ENCODE measurements around the gene LNP1. TPM values are rescaled to one million over a fixed set of nuclear protein-coding genes. Genes with fewer than 3 reads are reported as not detected.

The LNP1 gene
- total and polyA plus RNA-seq, 2 of the 8 experiments (the other 6 are each of a cell fraction or from before 2014, with no cell fraction given): 6.6 to 8.7 TPM

DNA sequence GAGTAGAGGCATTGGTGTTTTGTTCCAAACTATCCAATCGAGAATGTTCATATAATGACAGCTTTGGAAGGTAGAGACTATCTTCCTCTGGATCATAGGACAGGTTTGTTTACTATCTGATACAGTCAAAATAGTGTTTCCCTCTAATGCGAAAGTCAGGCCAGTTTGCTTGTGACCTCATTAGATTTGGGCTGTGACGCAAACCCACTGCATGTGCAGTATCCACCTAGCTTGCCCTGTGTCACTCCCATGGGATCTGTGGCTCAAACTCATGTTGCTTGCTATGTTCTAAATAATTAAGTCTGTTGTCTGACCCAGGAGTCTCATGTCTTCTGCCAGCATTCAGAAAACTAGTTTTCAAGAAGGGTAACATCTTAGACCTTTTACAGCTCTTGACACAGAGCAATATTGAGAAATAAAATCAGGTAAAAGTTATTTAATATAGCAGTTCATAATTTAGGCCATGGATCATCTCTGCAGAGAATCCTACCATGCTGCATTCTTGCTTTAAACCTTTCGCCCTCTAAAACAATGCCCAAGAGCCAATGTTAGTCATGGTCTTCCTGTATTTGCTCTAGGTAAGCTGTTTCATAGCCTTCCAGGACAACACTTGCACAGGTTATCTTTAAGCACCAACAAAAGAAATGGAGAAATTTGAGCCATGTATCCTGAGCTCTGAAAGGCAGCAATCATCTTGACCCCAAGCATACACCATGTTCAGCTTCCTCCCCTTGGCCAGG, 40.4 kb upstream of the LNP1 start:
- Histone ChIP-seq H3K18ac (ENCODE audit: extremely low read depth, low read length) (no peak overlapping the region), H4K5ac (ENCODE audit: insufficient read length, low read depth, low read length) (no peak overlapping the region), H2BK15ac (ENCODE audit: low read length) (no peak overlapping the region), H3K14ac (ENCODE audit: insufficient read length) (no peak overlapping the region), H3K36me3 (ENCODE audit: control insufficient read depth in 2 of 4, insufficient read depth in 4 of 4, low read length in 3 of 4) (peaks cover 0 to 31% (median 16%) of the 10 kb centered on the region in 4 experiments; a peak in 4 of 8 replicates), H2BK5ac (ENCODE audit: low read depth, low read length) (no peak overlapping the region), H3K27ac (ENCODE audit: low read depth, low read length) (no peak overlapping the region), H2AFZ (ENCODE audit: low read length) (no peak overlapping the region), H3K4me2 (ENCODE audit: insufficient read depth in 1 of 2, low read depth in 2 of 2, low read length in 2 of 2) (no peak overlapping the region), H3K79me2 (ENCODE audit: control insufficient read depth in 1 of 2, insufficient read depth in 2 of 2, low read length in 2 of 2) (no peaks in the 10 kb centered on the region), H4K20me1 (replicated peaks in 1 of 2; ENCODE audit: control insufficient read depth in 1 of 2, insufficient read depth in 2 of 2, low read length in 2 of 2) (no peaks in the 10 kb centered on the region), H3K27me3 (replicated peaks in 1 of 4; ENCODE audit: control insufficient read depth in 3 of 4, extremely low read depth in 1 of 4, insufficient read depth in 3 of 4, low read length in 3 of 4) (no peaks in the 10 kb centered on the region), H4K8ac (ENCODE audit: extremely low read depth, insufficient read depth, low read length) (no peak overlapping the region), H3K23me2 (ENCODE audit: low read depth, low read length) (no peaks in the 10 kb centered on the region), H2BK20ac (ENCODE audit: low read length) (no peak overlapping the region), H2BK120ac (replicated peaks; ENCODE audit: low read depth, low read length) (no peak overlapping the region), H3K4me1 (replicated peaks in 1 of 4; ENCODE audit: control insufficient read depth in 3 of 4, insufficient read depth in 4 of 4, low read length in 3 of 4) (no peaks in the 10 kb centered on the region), H3K4ac (replicated peaks; ENCODE audit: insufficient read length, low read depth, low read length) (no peak overlapping the region), H3K79me1 (ENCODE audit: low read depth, low read length) (no peaks in the 10 kb centered on the region), H3K23ac (ENCODE audit: insufficient read length) (no peak overlapping the region), H3K9ac (replicated peaks in 1 of 4; ENCODE audit: extremely low read depth in 1 of 4, low read depth in 3 of 4, low read length in 3 of 4) (no peak overlapping the region), H3K9me3 (ENCODE audit: insufficient read depth in 2 of 2, low read depth in 1 of 2, low read length in 1 of 2) (no peaks in the 10 kb centered on the region; a peak in 1 of 4 replicates), H3K56ac (replicated peaks; ENCODE audit: insufficient read length, low read depth, low read length) (no peak overlapping the region), H4K91ac (replicated peaks; ENCODE audit: insufficient read length, low read length) (no peak overlapping the region), H3K4me3 (ENCODE audit: extremely low read depth in 1 of 4, insufficient read depth in 2 of 4, low read depth in 3 of 4, low read length in 4 of 4) (no peak overlapping the region), H2AK5ac (ENCODE audit: low read depth, low read length) (no peak overlapping the region), H2BK12ac (ENCODE audit: low read depth, low read length) (no peak overlapping the region)
- CTCF ChIA-PET (ENCODE audit: partially characterized antibody): interaction anchor here (0.9 to 1.9 kb wide), 3 partner anchors 21 to 230 kb away, joined by 3 to 5 read pairs (median 3); no protein-coding TSS in a partner anchor
- FAIRE-seq (no peak), DNase-seq (ENCODE audit: low read depth in 1 of 2, low spot score in 2 of 2) (no peak)
- POLR2A ChIA-PET (ENCODE audit: partially characterized antibody): interaction anchor here (0.8 to 2.2 kb wide), 6 partner anchors 9 to 41 kb away, joined by 3 to 8 read pairs (median 4); partner anchors contain the start of genes LNP1 and TOMM70
- 95% methylated on average over 4 of the region's 4 CpGs; no CpG with 5 or more reads in 1 of the 2 experiments for WGBS, 2 experiments (ENCODE audit: extremely low coverage in 1 of 2, insufficient coverage in 1 of 2, insufficient read length in 1 of 2, insufficient replicate concordance in 2 of 2, low coverage in 1 of 2, low lambda C conversion rate in 2 of 2, missing lambda C conversion rate in 1 of 2)
- TF ChIP-seq CREB1 (IDR thresholded peaks at IDR 0.05) (no peak), NANOG (IDR thresholded peaks at IDR 0.05; ENCODE audit: insufficient read depth, low read depth, low read length, poor library complexity, severe bottlenecking) (no peak)
